ENCODE data around the gene CACNB2. TPM values are rescaled to one million over a fixed set of nuclear protein-coding genes. Genes with fewer than 3 reads are reported as not detected.

Gene CACNB2
- total RNA-seq, 1 experiment from 2014 or later = not detected

GRCh38 chr10:18332484-18332883, 192.3 kb downstream of the CACNB2 start:
- DNase-seq (ENCODE audit: low read depth) = no peak

- no peak for DNase-seq (ENCODE audit: low read depth)
Observed at GRCh38 chr10:18333621-18334020, 193.4 kb downstream of the CACNB2 start.

GRCh38 chr10:18334116-18334867, 194.1 kb downstream of the CACNB2 start:
- DNase-seq (ENCODE audit: low read depth) = no peak

DNA sequence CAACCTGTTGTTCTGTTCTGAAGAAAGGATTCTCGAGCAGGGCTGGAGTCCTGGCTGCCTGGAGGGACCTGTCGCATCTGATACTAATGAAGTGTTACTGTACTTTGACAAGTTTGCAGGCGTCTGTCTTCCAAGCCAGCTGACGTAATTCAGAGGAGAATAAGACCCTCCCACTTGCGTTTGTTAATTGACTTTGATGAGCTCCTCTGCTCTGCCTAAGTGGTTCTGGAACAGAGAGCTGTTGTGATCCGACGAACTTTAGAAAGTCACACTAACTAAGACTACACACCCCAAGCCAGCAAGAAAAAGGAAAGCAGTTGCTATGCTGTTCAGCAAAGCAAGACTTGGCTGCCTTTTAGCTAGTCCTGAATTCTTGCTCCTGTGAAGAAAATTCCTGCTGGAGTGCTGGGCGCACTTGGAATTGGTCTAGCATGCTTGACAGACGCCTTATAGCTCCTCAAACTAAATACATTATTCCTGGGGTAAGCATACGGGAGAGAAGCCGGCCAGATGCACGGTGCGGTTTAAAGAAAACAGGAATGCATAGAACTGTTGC, 200.3 kb downstream of the CACNB2 start:
- no peak for DNase-seq (ENCODE audit: low read depth)

DNA sequence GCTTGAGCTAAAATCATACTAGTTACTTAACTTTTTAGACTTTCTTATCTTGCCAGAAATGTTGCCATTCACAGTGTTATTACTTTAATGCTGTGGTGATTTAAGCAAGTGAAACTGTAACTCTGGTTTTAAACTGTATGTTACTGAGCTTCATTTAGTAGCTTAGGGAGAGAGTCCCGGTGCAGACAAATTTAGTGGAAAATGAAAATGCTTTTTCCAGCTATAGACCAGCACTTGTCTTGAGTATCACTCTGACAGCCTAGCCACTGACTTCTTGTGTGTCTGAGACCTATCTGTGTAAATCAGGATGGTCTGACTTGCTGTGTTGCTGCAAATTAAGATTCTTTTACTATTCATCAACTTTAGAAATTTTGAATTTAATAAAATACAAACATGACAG, 200.8 kb downstream of the CACNB2 start:
- DNase-seq (ENCODE audit: low read depth) = no peak

DNA sequence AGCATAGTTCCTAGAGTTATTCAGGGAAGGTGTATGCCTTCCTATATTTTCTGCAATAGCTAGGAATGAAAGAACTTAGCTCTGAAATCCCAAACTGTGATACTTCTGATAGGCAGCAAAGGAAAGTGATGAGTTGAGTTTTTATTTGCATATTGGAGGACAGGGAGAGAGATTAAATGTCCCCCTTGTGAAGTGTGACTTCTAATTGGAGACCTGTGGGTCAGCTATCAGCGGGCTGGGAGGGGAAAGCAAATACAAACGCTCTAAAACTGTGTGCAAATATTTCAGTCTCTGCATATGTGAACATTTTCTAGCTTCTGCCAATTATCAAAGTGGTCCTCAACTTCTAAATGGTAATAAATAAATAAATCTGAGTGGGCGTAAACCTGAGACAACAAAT, 203.3 kb downstream of the CACNB2 start:
- no peak for DNase-seq (ENCODE audit: low read depth)

DNA sequence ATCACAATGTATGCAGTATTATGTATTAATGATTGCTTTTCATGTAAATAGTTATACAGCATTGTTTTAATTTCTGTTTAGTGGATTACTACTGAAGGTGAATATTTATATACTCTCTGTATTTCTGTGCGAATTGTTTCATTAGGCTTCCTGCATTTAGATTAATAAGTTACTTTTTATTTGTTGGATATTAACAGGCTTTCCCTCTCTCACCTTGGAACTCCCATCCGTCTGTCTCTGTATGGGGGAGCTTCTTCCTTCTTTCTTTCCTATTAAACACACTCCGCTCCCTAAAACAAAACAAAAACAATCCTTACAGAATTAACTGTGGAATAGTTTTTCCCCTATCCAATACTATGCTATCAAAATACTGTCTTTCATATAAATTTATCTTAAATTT, 205.1 kb downstream of the CACNB2 start:
- no peak for DNase-seq (ENCODE audit: low read depth)

DNA sequence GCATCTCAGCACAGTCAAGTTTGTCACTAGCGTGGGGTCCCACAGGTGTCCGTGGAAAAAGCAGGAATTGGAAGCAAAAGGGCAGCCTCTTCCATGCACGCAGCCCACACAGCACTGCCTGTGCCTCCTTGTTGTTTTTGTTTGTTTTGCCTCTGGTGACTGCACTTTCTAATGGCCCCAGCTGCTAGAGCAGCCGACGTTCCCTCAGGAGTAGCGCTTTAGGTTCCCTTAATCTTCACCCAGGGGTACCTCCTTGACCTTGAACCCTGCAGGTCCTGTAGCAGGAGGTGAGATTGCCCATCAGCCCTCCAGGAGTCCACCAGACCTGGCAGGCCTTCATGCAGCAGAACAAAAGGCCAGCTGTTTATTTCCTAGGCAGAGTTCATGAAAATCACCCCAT, 210.1 kb downstream of the CACNB2 start:
- no peak for DNase-seq (ENCODE audit: low read depth)

DNA sequence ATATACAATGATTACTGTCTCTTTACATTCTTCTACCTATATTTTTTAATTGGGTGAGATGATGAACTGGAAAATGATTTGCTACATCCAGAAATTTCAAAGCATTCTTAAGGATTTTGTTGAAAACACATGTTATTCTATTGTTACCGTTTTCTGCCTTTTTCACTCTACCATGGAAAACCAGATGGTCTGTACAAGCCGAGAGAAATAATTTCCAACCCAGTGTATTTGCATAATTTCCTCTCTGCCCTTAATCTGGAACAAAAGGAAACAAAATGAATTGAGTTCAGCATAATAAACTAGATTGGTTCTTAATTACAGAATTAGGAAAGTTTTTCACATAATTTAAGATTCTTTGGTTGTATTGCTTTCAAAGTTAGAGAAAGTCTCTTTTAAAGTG, 211.2 kb downstream of the CACNB2 start:
- no peak for DNase-seq (ENCODE audit: low read depth)

DNA sequence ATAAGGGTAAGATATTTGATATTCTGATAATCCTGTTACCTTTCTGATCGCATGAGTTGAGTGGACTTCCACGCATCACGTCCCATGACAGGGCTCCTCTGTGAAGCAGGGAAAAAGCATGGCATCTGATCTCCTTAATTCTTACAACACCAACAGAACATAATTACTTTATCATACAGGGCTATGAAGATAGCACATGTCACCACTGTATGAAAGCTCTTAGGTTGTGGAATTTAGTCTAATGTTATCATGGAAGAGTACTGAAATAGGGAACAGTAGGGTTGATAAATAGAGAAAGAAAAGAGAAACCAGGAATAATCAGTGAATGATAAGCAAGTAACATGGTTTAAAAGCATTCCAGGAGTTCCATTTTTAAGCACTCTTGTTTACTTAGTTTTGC, 212.0 kb downstream of the CACNB2 start:
- no peak for DNase-seq (ENCODE audit: low read depth)

DNA sequence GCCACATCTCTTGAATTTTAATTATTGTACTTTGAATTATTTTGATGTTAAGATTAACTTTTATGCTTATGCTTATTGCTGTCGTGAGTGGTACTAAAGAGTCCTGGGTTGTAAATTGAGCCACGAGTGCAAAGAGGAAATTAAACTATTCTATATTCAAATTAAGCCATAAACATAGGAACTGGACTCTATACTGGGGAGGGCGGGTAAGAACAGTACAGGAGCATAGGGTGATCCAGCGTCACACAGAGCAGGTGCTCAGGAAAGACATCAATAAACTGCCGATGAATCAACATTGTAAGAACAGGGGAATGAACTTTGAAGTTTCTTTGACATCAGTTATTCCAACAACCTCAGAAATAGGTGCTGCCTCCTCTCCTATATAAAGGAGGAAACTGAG, 219.6 kb downstream of the CACNB2 start:
- DNase-seq (ENCODE audit: low read depth) = no peak

- DNase-seq (ENCODE audit: low read depth) = no peak
Observed at GRCh38 chr10:18362892-18363291, 222.7 kb downstream of the CACNB2 start.

DNA sequence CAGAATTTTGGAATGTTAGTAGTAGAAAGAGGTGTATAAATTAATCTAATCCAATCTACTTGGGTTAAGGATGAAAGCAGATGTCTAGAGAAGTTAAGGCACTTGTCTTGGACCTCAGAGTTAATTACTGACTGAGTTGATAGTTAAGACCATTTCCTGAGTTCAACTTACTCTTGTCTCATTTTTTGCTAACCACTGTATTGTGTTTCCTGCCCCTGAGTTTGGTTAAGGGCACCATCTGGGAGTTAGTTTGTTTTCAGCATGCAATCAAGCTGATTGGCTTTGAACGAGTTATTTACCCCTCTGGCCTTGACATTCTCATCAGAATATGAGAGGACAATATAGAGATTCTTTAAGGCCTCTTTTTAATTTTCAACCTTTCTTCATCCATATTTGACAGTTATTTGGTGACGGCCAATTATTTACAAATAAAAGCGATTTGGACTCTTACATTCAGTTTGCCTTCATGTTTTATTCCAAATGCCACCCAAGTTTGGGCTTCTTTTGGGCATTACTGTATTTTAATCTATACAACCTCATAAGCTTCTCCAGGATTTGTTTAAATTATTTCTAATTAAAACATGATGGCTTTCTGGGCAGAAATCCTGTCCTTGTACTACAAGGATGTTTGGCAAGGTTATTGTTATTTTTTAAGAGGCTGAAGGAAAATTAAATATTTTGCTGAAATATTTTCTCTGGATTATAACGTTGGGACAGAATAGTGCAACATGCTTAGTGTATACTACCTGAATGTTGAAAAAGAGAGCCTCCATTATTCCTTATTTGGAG, 225.0 kb downstream of the CACNB2 start:
- no peak for DNase-seq (ENCODE audit: low read depth)

DNA sequence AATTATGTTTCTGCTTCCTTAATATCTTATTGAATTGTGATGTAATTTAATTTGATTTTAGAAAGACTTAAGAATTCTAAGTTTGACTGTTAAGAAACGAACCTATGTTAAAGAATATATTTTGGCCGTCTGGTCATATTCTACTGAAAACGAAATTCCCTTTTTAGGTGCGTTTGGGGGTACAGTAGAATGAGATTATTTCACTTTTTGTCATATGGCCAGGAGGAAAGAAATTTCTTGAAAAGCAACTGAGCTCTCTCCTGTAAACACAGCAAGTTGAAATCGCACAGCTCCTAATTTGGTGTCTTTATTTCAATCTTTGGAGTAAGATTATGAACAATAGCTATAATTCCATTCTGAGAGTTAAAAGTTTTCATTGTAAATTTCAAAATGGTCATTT, 227.6 kb downstream of the CACNB2 start:
- DNase-seq (ENCODE audit: low read depth) = no peak

DNA sequence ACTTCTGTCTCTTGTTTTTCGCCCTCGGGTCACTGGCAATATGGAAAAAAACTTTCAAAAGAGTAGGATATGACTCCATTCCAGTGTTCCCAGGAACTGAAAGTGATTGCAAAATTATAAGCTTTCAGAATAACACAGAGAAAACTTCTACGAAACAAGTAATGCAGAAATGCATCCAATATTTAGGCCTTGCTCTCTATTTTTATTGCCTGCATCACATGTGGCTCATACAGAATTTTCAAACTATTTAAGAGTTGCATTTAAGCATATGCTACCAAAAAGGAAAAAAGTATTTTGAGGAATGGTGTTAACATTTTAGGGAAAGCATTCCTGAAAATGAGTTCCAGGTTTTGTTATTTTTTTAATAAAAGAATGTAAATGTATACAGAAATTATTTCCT, 228.0 kb downstream of the CACNB2 start:
- no peak for DNase-seq (ENCODE audit: low read depth)

- DNase-seq (ENCODE audit: low read depth) = peak; percentile 4
Observed at GRCh38 chr10:18368682-18369081, 228.5 kb downstream of the CACNB2 start.

DNA sequence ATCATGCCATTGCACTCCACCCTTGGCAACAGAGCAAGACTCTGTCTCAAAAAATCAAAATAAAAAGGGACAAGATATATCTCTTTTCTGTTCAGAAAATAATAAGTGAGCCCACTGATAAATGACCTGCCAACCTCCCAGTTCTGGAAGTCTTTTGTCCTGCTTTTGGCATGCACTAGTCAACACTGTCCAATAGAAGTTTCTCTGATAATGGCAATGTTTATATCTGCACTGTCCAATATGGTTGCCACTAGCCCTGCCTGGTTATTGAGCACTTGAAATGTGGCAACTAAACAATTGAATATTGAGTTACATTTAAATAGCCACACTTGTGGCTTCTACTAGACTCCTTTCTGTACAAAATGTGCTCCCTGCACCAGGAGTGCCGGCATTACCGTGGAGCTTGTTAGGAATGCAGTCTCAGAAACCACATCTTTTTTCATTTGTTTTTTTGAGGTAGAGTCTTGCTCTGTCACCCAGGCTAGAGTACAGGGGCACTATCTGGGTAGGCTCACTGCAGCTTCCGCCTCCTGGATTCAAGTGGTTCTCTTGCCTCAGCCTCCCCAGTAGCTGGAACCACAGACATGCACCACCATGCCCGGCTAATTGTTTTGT, 229.7 kb downstream of the CACNB2 start:
- DNase-seq (ENCODE audit: low read depth) = no peak

DNA sequence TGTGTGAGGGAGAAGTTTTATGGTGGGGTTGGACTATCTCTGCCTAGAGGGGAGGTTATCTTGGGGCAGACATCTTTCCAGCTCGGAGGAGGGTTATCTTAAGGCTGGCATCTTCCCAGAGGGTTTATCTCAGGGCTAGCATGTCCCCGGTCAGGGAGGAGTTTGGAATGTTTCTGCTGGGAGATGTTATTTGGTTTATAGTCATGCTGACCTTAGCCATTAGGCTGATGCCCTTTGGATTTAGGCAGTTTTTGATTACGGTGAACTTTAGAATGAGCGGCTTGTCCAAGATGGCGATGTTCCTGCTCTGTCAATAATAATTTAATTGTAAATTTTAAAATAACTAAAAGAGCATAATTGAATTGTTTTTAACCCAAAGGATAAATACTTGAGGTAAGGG, 236.4 kb downstream of the CACNB2 start:
- no peak for DNase-seq (ENCODE audit: low read depth)

GRCh38 chr10:18377898-18378297, 237.7 kb downstream of the CACNB2 start:
- DNase-seq (ENCODE audit: low read depth) = no peak

DNA sequence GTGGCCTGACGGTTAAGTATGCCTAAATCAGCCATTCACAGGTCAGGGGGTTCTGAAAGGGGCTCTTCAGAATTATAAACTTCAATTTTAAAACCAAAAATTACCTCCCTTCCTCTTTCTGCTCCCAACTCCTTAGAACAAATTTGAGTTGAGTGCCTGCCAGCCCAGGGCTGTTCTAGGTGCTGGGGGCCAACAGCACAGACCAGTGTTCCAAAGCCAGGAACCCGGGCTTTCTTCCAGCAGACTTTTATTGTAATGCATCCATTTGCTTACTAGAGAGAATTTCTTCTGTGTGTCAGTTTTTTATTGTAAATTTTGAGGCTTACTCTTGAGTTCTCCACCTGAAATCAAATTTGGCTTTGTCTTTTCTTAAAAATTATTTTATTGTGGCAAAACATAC, 238.5 kb downstream of the CACNB2 start:
- DNase-seq (ENCODE audit: low read depth) = no peak

DNA sequence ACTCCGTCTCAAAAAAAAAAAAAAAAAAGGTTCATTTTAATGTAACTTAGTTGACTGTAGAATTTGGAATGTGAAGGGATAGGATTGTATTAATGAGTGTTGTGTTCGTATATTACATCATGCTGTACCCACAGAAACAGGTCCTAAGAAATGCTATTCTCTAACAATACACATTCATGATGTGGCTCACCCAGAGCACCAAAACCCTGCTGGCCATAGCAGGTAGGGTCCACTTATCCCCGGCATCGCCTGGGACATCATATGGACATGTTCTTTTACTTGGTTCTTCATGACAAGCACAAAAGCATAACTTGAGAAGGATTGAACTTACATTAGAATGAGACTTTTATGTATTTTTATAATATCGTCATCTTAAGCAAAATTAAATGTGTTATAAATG, 241.5 kb downstream of the CACNB2 start:
- DNase-seq (ENCODE audit: low read depth) = no peak

DNA sequence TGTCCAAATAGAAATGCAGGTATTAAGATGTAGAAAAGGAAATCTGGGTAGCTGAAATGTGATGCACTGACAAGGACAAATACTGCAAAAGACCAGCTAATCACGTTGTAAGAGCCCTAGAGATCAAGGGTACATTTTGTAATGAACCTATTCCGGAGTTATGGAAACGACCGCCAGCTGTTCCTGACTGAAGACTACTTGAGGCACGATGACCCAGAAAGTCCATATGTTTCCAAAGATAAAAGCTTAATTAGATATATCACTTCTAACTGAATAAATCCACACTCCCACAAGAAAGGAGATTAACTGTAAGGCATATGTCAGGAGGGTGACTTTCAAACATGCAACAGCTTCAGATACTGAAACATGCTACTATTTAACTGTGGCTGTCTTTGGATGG, 257.7 kb downstream of the CACNB2 start:
- no peak for DNase-seq (ENCODE audit: low read depth)
